ENCODE results near the gene PTPRU. TPM values are rescaled to one million over a fixed set of nuclear protein-coding genes. Genes with fewer than 3 reads are reported as not detected.

PTPRU gene
- total RNA-seq, 1 donor, result 9.4 TPM

- no peak overlapping the region for H3K4me3 ChIP-seq (ENCODE audit: insufficient read depth, low read length)
- H3K36me3 ChIP-seq (ENCODE audit: insufficient read depth, low read length), result peaks cover 13% of the 10 kb centered on the region
- H2AFZ ChIP-seq (ENCODE audit: low read length), result no peak overlapping the region
- peaks cover 6% of the 10 kb centered on the region for H4K20me1 ChIP-seq (ENCODE audit: insufficient read depth, low read length)
- DNase-seq (ENCODE audit: insufficient read length, low spot score, missing footprints), result no peak
- no peaks in the 10 kb centered on the region for H3K9me3 ChIP-seq (ENCODE audit: low read depth, low read length)
- H3K27me3 ChIP-seq (ENCODE audit: insufficient read depth, low read length), result no peaks in the 10 kb centered on the region
- peaks cover 12% of the 10 kb centered on the region for H3K4me1 ChIP-seq (ENCODE audit: insufficient read depth, low read length)
- no peak overlapping the region for H3K27ac ChIP-seq (ENCODE audit: low read depth, low read length)
- H3K4me2 ChIP-seq (ENCODE audit: insufficient read depth, low read length), result no peak overlapping the region
- H3K79me2 ChIP-seq (ENCODE audit: insufficient read depth, low read length), result peaks cover 7% of the 10 kb centered on the region
- no peak for TF ChIP-seq CTCF (IDR thresholded peaks at IDR 0.05; ENCODE audit: extremely low read depth, low read depth, low read length)
Observed at GRCh38 chr1:29222686-29223085, 13.6 kb upstream of the PTPRU start.

- Histone ChIP-seq H3K4me2 (ENCODE audit: insufficient read depth, low read length) (no peak overlapping the region), H3K79me2 (ENCODE audit: insufficient read depth, low read length) (peaks cover 9% of the 10 kb centered on the region), H3K27me3 (ENCODE audit: insufficient read depth, low read length) (no peaks in the 10 kb centered on the region), H3K27ac (ENCODE audit: low read depth, low read length) (no peak overlapping the region), H3K4me3 (ENCODE audit: insufficient read depth, low read length) (no peak overlapping the region), H3K4me1 (ENCODE audit: insufficient read depth, low read length) (peaks cover 3% of the 10 kb centered on the region), H3K9me3 (ENCODE audit: low read depth, low read length) (no peaks in the 10 kb centered on the region), H2AFZ (ENCODE audit: low read length) (no peak overlapping the region), H4K20me1 (ENCODE audit: insufficient read depth, low read length) (peaks cover 6% of the 10 kb centered on the region), H3K36me3 (ENCODE audit: insufficient read depth, low read length) (peaks cover 13% of the 10 kb centered on the region)
- DNase-seq (ENCODE audit: insufficient read length, low spot score, missing footprints), result no peak
- no peak for TF ChIP-seq CTCF (IDR thresholded peaks at IDR 0.05; ENCODE audit: extremely low read depth, low read depth, low read length)
Observed at GRCh38 chr1:29223521-29223920, 12.8 kb upstream of the PTPRU start.

- peaks cover 14% of the 10 kb centered on the region for H3K79me2 ChIP-seq (ENCODE audit: insufficient read depth, low read length)
- no peak overlapping the region for H2AFZ ChIP-seq (ENCODE audit: low read length)
- H3K9me3 ChIP-seq (ENCODE audit: low read depth, low read length), result no peaks in the 10 kb centered on the region
- no peak overlapping the region for H3K4me3 ChIP-seq (ENCODE audit: insufficient read depth, low read length)
- no peak for TF ChIP-seq CTCF (IDR thresholded peaks at IDR 0.05; ENCODE audit: extremely low read depth, low read depth, low read length)
- H3K36me3 ChIP-seq (ENCODE audit: insufficient read depth, low read length), result peaks cover 13% of the 10 kb centered on the region
- peaks cover 6% of the 10 kb centered on the region for H4K20me1 ChIP-seq (ENCODE audit: insufficient read depth, low read length)
- H3K4me1 ChIP-seq (ENCODE audit: insufficient read depth, low read length), result peaks cover under 1% of the 10 kb centered on the region
- no peaks in the 10 kb centered on the region for H3K27me3 ChIP-seq (ENCODE audit: insufficient read depth, low read length)
- H3K4me2 ChIP-seq (ENCODE audit: insufficient read depth, low read length), result no peak overlapping the region
- no peak overlapping the region for H3K27ac ChIP-seq (ENCODE audit: low read depth, low read length)
- DNase-seq (ENCODE audit: insufficient read length, low spot score, missing footprints), result no peak
Observed at GRCh38 chr1:29224356-29224837, 11.9 kb upstream of the PTPRU start.

GRCh38 chr1:29225361-29225760, 11.0 kb upstream of the PTPRU start:
- Histone ChIP-seq H3K4me3 (ENCODE audit: insufficient read depth, low read length) (no peak overlapping the region), H3K9me3 (ENCODE audit: low read depth, low read length) (no peaks in the 10 kb centered on the region), H2AFZ (ENCODE audit: low read length) (no peak overlapping the region), H3K27ac (ENCODE audit: low read depth, low read length) (no peak overlapping the region), H3K79me2 (ENCODE audit: insufficient read depth, low read length) (peaks cover 23% of the 10 kb centered on the region), H3K4me2 (ENCODE audit: insufficient read depth, low read length) (no peak overlapping the region), H3K27me3 (ENCODE audit: insufficient read depth, low read length) (no peaks in the 10 kb centered on the region), H3K36me3 (ENCODE audit: insufficient read depth, low read length) (peaks cover 13% of the 10 kb centered on the region), H3K4me1 (ENCODE audit: insufficient read depth, low read length) (peaks cover 10% of the 10 kb centered on the region), H4K20me1 (ENCODE audit: insufficient read depth, low read length) (peaks cover 6% of the 10 kb centered on the region)
- TF ChIP-seq CTCF (IDR thresholded peaks at IDR 0.05; ENCODE audit: extremely low read depth, low read depth, low read length), result no peak
- DNase-seq (ENCODE audit: insufficient read length, low spot score, missing footprints), result no peak

All from osteoblast (primary cell).